Measurements from ENCODE around the gene KRTAP5-6.

The KRTAP5-6 gene

DNA sequence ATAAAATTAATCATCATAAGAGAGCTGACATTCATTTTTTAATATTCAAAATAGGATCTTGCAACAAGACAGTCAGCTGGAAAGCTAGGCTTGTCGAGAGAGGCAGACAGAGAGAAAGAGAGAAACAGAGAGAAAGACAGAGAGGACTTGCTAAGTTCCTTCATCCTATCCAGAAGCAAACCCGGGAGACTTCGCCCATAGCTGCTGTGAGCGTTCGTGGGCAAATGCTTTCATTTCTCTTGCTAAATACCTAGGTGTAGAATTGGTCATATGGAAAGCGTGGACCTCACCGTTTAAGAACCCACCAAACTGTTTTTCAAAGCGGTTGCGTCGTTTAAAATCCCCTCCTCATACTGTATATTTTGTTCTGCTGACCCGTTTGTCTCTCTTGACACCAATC lies 25.3 kb upstream of the KRTAP5-6 start:
- TF ChIP-seq, protein P1, sequence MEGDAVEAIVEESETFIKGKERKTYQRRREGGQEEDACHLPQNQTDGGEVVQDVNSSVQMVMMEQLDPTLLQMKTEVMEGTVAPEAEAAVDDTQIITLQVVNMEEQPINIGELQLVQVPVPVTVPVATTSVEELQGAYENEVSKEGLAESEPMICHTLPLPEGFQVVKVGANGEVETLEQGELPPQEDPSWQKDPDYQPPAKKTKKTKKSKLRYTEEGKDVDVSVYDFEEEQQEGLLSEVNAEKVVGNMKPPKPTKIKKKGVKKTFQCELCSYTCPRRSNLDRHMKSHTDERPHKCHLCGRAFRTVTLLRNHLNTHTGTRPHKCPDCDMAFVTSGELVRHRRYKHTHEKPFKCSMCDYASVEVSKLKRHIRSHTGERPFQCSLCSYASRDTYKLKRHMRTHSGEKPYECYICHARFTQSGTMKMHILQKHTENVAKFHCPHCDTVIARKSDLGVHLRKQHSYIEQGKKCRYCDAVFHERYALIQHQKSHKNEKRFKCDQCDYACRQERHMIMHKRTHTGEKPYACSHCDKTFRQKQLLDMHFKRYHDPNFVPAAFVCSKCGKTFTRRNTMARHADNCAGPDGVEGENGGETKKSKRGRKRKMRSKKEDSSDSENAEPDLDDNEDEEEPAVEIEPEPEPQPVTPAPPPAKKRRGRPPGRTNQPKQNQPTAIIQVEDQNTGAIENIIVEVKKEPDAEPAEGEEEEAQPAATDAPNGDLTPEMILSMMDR (IDR thresholded peaks at IDR 0.05; ENCODE audit: low read depth, low read length, missing control alignments) = no peak
- DNase-seq (ENCODE audit: low read depth) = no peak
- no peak overlapping the region for H3K4me3 ChIP-seq (ENCODE audit: low read depth, low read length)
- in situ Hi-C loops (cut with HindIII; ENCODE audit: low sequenced_read_pairs) = no loop called here

DNA sequence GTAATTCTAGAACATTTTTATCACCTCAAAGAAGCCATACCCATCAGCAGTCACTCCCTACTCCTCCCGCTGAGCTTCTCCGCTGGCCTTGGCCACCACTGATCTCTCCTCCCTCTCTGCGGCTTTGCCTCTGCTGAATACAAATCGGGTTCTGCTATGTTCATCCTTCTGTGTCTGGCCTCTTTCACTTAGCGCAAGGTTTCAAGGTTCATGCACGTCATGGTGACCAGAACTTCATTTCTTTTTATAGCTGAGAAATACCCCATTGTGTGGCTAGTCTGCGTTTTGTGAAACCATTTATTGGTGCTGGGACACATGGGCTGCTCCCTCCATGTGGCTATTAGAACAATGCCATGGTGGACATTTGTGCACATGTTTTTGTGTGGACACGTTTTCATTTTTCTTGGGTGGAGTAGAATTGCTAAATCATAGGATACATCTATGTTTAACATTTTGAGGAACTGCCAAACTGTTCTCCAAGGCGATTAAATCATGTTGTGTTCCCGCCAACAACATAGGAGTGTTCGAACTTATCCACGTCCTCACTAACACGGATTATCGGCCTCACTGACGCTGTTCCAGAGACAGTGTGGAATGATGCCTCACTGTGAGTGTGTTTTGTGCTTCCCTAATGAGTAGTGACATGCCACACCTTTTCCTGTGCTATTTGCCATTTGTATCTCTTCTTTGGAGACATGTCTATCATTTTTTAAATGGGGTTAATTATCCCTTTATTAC lies 24.2 kb upstream of the KRTAP5-6 start:
- in situ Hi-C loops (cut with HindIII; ENCODE audit: low sequenced_read_pairs) = no loop called here
- no peak overlapping the region for H3K4me3 ChIP-seq (ENCODE audit: low read depth, low read length)
- no peak for DNase-seq (ENCODE audit: low read depth)
- TF ChIP-seq, protein P1 (IDR thresholded peaks at IDR 0.05; ENCODE audit: low read depth, low read length, missing control alignments) = no peak

DNA sequence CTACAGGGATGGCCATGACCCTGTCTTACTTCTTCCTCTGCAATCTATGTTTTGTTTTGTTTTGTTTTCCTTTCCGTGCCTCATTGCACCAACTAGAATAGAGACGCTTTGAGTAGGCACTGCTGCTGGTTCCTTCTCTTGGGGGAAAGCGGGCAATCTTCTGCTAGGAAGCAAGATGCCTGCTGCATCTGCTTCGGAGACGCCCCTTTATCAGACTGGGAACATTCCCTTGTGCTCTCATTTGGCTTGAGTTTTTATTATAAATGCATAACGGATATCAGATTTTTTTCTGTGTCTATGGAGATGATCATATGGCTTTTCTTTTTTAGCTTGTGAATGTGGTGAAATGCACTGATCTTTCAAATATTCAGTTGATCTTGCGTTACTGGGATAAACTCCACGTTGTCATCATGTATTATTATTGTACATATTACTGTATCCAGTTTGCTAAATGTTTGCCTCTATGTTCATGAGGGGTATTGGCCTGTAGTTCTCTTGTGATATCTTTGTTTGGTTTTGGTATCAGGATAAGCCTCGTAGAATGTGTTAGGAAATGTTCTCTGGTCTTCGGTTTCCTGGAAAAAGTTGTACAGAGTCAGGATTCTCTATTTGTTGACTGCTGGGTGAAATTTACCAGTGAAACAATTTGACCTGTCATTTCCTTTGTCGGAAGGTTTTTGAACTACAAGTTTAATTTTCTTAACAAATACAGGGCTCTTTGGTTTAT lies 23.4 kb upstream of the KRTAP5-6 start:
- no peak for DNase-seq (ENCODE audit: low read depth)
- in situ Hi-C loops (cut with HindIII; ENCODE audit: low sequenced_read_pairs) = no loop called here
- TF ChIP-seq, protein P1 (IDR thresholded peaks at IDR 0.05; ENCODE audit: low read depth, low read length, missing control alignments) = no peak
- H3K4me3 ChIP-seq (ENCODE audit: low read depth, low read length) = no peak overlapping the region

DNA sequence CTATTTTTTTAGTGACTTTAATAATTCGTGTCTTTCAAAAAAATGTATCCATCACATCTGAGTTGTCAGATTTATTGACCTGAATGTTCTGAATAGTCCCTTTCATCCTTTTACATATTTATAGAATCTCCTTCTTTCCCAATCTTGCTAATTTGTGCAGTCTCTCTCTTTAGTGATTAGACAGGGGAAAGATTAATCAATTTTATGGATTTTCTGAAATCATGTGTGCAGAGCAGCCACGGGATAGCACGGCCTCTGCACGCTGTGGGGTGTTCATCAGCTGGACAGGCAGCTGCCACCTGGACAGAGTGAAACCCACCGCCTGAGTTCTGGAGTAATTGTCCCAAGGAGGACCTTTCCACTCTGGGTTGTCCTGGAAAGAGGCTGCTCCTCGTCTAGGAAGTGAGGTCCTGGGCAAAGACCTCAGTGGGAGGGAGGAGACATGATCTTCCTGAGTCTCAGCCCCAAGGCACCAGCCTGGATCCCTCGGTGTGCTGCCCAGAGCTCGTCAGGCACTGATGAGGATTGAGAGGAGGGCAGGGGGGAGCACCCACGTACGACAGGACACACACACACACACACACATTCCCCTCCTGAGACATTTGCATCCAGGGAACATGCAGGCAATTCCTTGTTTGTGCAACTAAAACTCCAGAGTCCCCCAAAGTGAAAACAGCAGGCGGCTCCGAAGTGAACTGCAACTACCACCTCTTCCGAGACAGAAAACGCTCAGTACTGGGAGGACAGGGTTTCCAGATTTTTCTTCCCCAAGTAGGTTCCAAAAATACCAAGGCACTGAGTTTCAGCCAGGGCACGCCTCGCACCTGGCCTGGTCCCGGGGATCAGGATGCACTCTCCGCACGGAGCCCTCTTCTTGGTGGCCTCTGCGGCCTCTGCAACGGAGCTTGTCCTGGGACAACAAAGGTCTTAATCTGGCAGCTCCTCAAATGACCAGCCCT lies 22.5 kb upstream of the KRTAP5-6 start:
- DNase-seq (ENCODE audit: low read depth) = no peak
- TF ChIP-seq, protein P1 (IDR thresholded peaks at IDR 0.05; ENCODE audit: low read depth, low read length, missing control alignments) = no peak
- in situ Hi-C loops (cut with HindIII; ENCODE audit: low sequenced_read_pairs) = no loop called here

DNA sequence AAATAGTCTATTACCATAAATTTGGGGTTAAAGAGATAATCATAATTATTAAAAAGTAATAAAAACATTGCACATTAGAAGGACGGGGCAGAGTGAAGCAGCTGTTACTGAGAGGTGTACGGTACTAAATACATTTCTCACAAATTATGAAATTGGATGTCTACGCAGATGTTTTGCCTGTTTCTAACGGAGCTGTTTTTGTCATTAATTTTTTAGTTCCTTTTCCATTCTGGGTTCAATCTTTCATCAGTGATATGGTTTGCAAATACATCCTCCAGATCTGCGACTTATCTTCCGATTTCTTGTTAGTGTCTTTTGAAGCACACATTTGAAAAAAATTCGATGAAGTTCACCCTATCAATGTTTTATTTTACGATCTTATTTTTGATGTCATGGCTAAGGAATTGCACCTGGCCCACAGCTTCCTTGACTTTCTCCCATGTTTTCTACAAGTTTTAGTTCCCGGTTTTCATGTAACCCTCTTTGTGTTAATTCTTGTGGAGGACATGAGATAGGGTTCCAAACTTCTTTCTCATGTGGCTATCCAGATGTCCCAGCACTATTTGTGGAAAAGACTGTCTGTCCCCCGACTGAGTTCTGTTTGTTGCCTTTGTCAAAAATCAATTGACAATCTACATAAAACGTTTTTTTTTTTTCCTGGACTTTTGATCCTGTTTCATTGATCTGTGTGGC lies 21.3 kb upstream of the KRTAP5-6 start:
- no peak overlapping the region for H3K4me3 ChIP-seq (ENCODE audit: low read depth, low read length)
- in situ Hi-C loops (cut with HindIII; ENCODE audit: low sequenced_read_pairs) = no loop called here
- TF ChIP-seq, protein P1 (IDR thresholded peaks at IDR 0.05; ENCODE audit: low read depth, low read length, missing control alignments) = no peak
- no peak for DNase-seq (ENCODE audit: low read depth)

More for the DNA sequence above, 22.5 kb upstream of the KRTAP5-6 start:
- no peak overlapping the region for H3K4me3 ChIP-seq (ENCODE audit: low read depth, low read length)

Data from astrocyte of the cerebellum (primary cell).